ENCODE results near the gene HYAL2. TPM values are rescaled to one million over a fixed set of nuclear protein-coding genes. Genes with fewer than 3 reads are reported as not detected.

The HYAL2 gene
- polyA plus RNA-seq, 1 experiment = 46.6 TPM

- H3K4me3 ChIP-seq (ENCODE audit: low read depth, low read length) = peak overlapping the region; percentile 58
- DNase-seq (ENCODE audit: low read depth, low spot score) = no peak
- no peaks in the 10 kb centered on the region; the same call in 1 of the 2 replicates for H3K9me3 ChIP-seq (ENCODE audit: control insufficient read depth, insufficient read depth, low read length)
- no peak for TF ChIP-seq CTCF (IDR thresholded peaks at IDR 0.05; ENCODE audit: low read depth, low read length)
- peak overlapping the region; percentile 65 for H3K27ac ChIP-seq (ENCODE audit: low read depth, low read length)
- POLR2A ChIA-PET = interaction anchor here (0.6 to 0.7 kb wide), 2 partner anchors 10 to 22 kb away, joined by 3 read pairs; no protein-coding TSS in a partner anchor
- no peaks in the 10 kb centered on the region for H3K27me3 ChIP-seq (ENCODE audit: control insufficient read depth, insufficient read depth, low read length)
- CTCF ChIA-PET = no interaction called here
Measured at GRCh38 chr3:50339485-50340146, 17.1 kb upstream of the HYAL2 start.

- no peak for DNase-seq (ENCODE audit: low read depth, low spot score)
- Histone ChIP-seq H3K4me3 (ENCODE audit: low read depth, low read length) (peak overlapping the region; percentile 10; the same call in 1 of the 2 replicates), H3K27ac (ENCODE audit: low read depth, low read length) (no peak overlapping the region), H3K9me3 (ENCODE audit: control insufficient read depth, insufficient read depth, low read length) (no peaks in the 10 kb centered on the region; the same call in 1 of the 2 replicates), H3K27me3 (ENCODE audit: control insufficient read depth, insufficient read depth, low read length) (no peaks in the 10 kb centered on the region)
- CTCF ChIA-PET = no interaction called here
- POLR2A ChIA-PET = interaction anchor here (0.6 kb wide), 1 partner anchor 23 kb away, joined by 3 read pairs; no protein-coding TSS in a partner anchor
- TF ChIP-seq CTCF (IDR thresholded peaks at IDR 0.05; ENCODE audit: low read depth, low read length) = no peak
Measured at GRCh38 chr3:50338965-50339364, 16.4 kb upstream of the HYAL2 start.

- peak; percentile 99 for DNase-seq (ENCODE audit: low read depth, low spot score)
Measured at GRCh38 chr3:50337175-50337861, 14.8 kb upstream of the HYAL2 start.

GRCh38 chr3:50336452-50337174 is 14.1 kb upstream of the HYAL2 start:
- DNase-seq (ENCODE audit: low read depth, low spot score) = no peak
- Histone ChIP-seq H3K27me3 (ENCODE audit: control insufficient read depth, insufficient read depth, low read length) (no peaks in the 10 kb centered on the region), H3K9me3 (ENCODE audit: control insufficient read depth, insufficient read depth, low read length) (no peaks in the 10 kb centered on the region; the same call in 1 of the 2 replicates), H3K27ac (ENCODE audit: low read depth, low read length) (peak overlapping the region; percentile 96), H3K4me3 (ENCODE audit: low read depth, low read length) (peak overlapping the region; percentile 98)
- POLR2A ChIA-PET = interaction anchor here (0.6 to 2.4 kb wide), 13 partner anchors 9 to 1675 kb away, joined by 3 to 22 read pairs (median 5); partner anchors contain the start of genes CYB561D2, HYAL3, NAA80 and NPRL2
- TF ChIP-seq CTCF (IDR thresholded peaks at IDR 0.05; ENCODE audit: low read depth, low read length) = peak; percentile 1; the same call in 1 of the 2 replicates
- CTCF ChIA-PET = interaction anchor here (0.5 to 2.4 kb wide), 7 partner anchors 11 to 501 kb away, joined by 3 to 15 read pairs (median 4); no protein-coding TSS in a partner anchor

More at GRCh38 chr3:50337175-50337861, 14.8 kb upstream of the HYAL2 start:
- ChIA-PET POLR2A (interaction anchor here (0.6 to 2.4 kb wide), 14 partner anchors 9 to 1675 kb away, joined by 3 to 22 read pairs (median 4); partner anchors contain the start of genes CYB561D2, HYAL3, NAA80 and NPRL2), CTCF (interaction anchor here (0.5 to 2.4 kb wide), 6 partner anchors 11 to 501 kb away, joined by 3 to 15 read pairs (median 6); no protein-coding TSS in a partner anchor)
- Histone ChIP-seq H3K27me3 (ENCODE audit: control insufficient read depth, insufficient read depth, low read length) (no peaks in the 10 kb centered on the region), H3K27ac (ENCODE audit: low read depth, low read length) (peak overlapping the region; percentile 96), H3K4me3 (ENCODE audit: low read depth, low read length) (peak overlapping the region; percentile 98), H3K9me3 (ENCODE audit: control insufficient read depth, insufficient read depth, low read length) (no peaks in the 10 kb centered on the region; the same call in 1 of the 2 replicates)
- no peak for TF ChIP-seq CTCF (IDR thresholded peaks at IDR 0.05; ENCODE audit: low read depth, low read length)
